SKM-1 treated with dmso at 0.1 percent for 144 hours (cell line): Measurements from ENCODE around the gene BMF.
A peak's percentile ranks its signal among the peaks of the same experiment; 100 is the strongest.
"Not testable (repeated sequence)": the region's sequence is repeated elsewhere in the genome, so short reads cannot be mapped to it uniquely, and the experiment has no call there.

Source experiments
- DNase-seq: peaks from one replicate; lab custom pipeline; 2025; ENCODE audit not compliant: unreplicated experiment; lab: John Stamatoyannopoulos, UW

BMF gene

DNA sequence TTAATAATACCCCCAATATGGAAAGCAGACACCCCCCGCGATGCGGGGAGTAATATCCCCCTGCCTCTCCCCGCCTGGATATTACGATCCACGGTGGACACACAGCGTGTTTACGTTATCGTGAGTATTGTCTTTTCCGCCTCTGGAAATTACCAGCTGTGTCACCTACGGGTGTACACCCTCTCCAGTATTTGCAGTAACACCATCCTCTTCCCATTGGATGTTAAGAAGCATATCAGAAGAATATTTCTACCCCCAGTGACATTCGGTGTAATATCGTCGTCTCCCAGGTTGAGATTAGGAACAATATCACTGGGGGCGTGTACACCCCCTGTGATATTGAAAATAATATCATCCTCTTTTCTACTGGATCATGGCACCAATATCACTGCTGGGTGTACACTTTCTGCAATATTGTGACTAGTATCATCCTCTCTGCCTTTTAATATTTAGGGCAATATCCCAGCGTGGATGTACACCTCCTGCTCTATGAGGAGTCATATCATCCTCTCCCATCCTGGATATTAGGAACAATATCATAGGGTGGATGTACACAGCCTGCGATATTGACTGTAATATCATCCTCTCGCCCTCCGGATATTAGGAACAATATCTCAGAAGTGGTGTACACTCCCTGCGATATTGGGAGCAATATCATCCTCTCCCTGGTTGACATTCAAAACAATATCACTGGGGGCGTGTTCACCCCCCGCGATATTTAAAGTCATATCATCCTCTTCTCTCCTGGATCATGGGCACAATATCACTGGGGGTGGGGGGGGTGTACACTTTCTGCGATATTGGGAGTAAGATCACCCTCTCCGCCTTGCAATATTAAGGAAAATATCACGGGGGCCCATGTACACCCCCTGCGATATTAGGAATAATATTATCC is 20.3 kb upstream of the BMF start:
- DNase-seq, result no peak

DNA sequence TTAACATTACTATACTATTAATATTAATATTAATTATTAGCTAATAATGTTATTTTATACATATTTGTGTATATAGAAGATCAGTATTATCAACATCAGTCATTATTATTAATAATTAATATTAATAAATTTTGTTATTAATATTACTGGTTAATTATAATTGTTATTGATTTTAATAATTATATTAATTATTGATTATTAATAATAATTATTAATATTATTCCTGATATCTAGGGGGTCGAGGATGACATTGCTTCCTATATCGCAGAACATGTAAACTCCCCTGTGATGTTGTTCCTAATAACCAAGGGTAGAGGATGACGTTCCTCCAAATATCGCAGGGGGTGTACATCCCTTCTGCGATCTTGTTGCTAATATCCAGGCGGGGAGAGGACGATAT is 17.3 kb upstream of the BMF start:
- DNase-seq, result no peak

DNA sequence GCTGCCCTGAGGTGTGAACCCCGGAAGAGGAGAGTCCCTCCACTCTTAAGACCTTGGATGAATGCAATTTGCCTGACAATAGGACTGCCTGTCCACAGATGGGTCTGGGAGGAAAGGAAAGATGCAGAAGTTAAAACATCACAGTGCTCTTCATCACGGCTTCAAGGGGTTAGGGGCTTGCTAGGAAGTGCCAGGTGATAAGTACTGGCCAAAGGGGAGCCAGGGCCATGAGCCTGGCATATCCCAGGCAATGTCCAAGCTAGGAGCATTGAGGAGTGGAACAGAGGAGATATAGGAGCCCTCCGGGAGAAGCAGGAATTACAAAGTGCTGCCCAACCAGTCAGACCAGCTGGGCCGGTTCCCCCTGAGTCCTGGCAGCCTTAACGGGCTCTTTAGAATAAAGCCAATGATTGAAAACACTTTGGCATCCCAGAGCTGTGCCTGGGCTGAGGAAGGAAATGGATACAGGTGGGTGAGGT is 16.2 kb upstream of the BMF start:
- not testable (repeated sequence) for DNase-seq

DNA sequence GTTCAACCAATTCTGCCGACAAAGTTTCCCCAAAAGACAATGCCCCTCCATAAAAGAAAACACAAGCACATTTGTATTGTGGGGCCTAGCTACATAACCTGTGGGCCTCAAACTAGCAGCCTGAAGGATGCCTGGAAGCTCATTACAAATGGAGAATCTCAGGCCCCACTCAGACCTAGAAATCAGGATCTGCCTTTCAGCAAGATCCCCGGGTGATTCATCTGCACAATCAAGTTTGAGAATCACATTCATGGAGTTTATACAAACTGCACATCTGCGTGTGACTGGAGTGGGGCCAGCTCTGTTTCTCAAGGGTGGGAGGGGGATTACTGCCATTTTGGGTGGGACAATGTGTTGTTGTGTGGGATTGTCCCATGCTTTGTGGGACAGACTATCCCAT is 15.7 kb upstream of the BMF start:
- not testable (repeated sequence) for DNase-seq

DNA sequence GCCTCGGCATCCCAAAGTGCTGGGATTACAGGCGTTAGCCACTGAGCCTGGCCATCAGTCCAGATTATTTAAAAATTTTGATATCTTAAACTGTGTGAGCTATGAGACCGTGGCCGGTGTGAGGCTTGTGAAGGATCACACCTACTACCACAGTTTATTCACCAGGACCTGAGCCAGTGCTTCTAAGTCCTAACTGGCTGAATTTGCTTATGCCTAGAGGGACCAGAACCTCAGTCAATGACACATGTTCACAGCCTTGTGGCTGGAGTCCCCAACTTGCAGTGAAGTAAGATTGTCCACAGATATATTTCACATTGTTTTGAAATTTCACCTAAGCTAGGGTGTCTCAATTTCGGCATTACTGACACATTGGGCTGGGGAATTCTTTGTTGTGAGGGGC is 15.2 kb upstream of the BMF start:
- DNase-seq, result not testable (repeated sequence)

DNA sequence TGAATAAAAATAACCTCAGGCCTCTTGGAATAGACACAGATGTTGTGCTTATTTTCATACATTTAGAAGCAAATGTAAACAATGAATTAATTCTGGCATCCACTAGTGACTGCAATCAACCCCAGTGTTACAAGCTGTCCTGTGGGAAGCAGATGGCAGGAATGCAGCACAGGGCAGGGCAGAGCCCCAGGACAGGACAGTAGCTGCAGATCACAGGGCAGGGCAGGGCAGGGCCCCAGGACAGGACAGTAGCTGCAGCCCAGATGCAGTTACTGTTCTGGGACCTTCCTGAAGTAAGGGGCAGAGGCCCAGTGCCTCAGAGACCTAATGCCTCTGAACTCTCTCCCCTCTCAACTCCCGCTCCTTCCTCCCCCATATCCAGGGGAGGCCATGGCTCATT is 14.3 kb upstream of the BMF start:
- not testable (repeated sequence) for DNase-seq

DNA sequence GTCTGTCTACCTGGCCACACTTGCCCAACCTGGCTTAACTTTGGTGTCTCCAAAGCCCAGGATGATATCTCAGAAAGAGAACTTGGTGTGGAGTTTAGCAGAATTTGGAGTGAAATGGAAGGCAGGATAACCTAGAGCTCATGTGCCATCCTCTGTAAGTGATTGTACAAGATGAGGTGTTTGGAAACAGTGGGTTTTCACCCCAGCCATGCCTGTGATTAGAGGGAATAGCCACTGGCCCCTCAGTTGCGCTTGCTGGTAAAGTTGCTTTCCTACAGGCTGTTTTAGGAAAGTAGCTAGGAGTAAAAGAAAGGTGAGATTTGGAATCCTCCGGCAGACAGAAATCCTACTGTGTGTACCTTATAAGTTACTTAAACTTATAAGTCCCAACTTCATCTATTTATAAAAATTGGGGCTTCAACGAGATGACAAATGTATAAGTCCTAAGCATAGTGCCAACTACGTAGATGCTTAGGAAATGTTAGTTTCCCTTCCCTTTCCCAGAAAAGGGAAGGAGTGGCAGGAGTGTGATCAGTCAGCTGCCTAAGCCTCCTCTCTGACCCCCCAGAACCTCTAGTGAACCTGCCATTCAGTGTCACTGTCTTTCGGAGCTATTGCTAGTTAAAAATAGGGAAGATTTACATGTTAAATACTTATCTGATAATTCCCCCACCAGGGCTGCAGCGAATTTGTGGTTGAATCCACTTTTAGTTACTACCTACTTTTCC is 13.4 kb upstream of the BMF start:
- no peak for DNase-seq

DNA sequence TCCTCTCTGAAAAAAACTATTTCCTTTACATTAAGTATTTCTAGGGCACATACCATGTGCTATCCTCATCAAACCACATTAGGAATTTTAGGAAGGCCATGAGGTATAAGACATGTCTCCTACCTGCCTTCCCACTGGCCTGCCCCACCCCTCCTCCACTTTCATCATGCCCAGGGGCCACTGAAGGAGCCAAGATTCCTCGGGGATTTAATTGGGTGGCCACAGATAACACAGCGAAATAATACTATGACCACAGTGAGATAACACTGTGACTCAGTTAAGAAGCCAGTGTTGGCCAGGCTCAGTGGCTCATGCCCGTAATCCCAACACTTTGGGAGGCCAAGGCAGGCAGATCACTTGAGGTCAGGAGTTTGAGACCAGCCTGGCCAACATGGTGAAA is 9.8 kb upstream of the BMF start:
- no peak for DNase-seq

DNA sequence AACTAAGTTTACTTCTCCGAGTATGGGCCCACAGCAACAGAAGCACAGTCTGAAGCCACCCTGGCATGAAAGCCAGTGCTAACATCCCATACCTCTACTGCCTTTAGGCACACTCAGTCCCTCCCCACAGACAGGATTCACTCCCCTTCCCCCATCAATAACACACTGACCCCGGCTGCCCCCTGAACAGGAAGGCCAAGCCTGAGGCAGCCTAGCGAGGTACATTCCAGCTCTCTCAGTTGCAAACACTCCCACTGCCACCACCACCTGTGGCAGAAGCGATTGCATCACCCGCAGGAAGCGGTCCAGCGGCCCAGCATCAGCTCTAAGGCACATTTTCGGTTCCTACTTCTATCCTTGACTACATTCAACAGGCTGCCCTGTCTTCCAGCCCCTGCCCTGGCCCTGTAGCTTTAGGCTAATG is 7.0 kb upstream of the BMF start:
- peak; percentile 87 for DNase-seq

DNA sequence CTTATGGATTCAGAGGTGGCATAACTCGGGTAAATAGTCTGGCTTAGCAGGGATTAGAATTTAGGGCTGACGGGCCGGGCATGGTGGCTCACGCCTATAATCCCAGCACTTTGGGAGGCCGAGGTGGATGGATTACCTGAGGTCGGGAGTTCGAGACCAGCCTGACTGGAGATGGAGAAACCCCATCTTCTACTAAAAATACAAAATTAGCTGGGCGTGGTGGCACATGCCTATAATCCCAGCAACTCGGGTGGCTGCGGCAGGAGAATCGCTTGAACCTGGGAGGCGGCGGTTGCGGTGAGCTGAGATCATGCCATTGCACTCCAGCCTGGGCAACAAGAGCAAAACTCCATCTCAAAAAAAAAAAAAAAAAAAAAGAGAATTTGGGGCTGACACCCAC is 6.4 kb upstream of the BMF start:
- not testable (repeated sequence) for DNase-seq

DNA sequence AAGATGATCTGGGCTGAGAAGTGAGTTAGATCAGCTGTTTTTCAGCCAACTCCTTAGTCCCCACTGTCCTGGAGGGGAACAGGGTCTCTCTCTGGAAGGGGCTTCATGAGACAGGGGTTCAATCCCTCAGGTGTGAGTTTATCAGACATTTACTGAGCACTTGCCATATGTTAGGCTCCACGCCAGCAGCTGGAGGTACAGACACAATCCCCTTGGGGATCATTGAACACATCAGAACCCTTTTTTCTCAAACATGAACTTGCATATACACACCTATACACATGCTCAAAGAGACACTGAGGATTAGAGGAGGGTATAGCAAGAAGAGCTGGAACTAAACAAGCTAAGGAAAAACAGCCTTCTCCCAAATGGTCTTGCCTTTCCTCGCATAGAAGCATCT is 5.5 kb upstream of the BMF start:
- no peak for DNase-seq

DNA sequence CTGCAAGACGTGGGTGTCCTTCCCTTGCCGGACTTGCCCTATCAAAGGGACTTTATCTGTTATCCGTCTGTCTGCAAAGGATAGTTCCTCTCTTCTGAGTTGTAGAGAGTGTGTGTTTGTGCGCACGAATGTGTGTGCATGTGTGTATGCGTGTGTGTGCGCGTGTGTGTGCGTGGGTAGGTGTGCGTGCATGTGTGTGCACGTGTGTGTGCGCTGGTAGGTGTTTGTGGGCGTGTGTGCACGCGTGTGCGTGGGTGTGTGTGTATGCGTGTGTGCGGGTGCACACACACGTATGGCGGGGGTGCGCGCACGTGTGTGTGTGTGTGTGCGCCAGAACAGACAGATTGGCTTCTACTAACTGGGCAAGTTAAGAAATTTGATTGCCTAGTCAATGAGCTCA is 4.1 kb upstream of the BMF start:
- no peak for DNase-seq

DNA sequence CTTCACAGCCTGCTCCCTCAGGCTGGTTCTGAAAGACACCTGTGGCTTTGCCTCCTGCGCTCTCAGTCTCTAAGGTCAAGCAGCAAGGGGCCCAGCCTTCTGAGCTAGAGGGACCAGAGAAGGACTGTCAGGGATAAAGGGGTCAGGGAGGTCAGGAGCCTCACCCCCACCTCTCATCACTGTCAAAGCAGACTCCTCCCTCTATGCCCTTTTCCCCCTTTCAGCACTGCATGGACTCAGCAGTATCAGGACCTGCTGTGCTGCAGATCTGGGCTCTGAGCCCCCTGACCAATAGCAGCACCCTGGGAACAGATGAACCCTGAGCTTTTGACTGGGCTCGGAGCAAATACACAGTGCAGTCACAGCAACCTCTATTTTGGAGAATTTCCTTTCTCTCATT is 3.2 kb upstream of the BMF start:
- no peak for DNase-seq

DNA sequence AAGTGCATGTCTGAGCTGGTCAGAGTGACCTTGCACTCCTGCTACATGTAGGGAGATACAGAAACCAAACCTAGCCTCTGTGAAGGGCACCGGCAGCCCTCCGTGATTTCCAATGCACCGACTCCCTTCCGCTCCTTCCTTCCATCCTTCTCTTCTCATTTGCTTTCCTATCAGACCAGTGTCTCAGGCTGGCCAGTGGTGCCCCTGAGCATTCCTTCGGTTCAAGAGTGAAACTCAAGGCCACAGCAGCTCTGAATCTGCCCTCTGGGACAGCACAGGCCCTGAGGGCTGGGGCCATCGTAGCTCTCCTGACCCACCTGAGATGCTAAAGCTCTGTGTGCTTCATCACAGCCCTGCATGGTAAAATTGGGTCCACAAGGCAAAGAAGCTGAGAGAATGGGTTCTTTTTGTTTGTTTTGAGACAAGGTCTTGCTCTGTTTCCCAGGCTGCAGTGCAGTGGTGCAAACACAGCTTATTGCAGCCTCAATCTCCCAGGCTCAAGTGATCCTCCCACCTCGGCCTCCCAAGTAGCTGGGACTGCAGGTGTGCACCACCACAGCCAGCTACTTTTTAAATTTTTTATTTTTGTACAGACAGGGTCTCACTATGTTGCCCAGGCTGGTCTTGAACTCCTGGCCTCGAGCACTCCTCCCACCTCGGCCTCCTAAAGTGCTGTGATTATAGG is 2.3 kb upstream of the BMF start:
- DNase-seq, result no peak

DNA sequence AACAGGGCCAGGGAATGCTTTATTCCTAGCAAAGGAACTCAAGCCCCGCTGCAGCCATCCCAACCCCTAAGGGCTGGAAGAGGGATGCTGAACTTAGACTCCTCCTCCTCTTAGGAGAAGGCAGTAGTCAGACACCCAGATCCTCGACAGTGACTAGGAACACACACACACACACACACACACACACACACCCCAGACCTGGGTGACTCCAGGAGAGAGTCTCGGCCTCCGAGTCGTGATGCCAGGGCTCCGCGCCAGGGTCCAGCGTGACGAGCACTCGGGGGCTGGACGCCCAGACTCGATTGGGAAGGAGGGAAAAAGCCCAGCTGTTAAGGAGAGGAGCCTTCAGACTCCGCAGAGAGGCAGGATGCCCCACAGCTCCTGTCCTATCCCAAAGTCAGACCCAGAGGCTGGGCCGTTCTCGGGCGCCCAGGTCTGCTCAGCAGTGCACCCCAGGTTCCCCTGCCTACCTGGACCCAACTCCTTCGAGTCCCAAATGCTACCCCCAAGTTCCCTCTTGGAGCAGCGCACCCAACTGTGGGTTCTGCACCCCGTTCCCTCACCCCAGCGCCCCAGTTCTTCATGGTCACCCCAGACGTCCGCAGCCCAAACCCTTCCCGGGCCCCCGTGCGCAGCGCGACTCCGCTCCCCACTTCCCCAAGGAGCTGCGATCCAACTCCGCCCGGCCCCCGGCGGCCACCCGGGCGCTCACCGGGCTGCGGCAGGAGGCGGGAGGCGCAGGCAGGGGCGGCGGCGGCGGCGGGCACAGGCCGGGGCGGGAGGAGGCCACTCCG is 421 bp downstream of the BMF start:
- DNase-seq, result no peak

DNA sequence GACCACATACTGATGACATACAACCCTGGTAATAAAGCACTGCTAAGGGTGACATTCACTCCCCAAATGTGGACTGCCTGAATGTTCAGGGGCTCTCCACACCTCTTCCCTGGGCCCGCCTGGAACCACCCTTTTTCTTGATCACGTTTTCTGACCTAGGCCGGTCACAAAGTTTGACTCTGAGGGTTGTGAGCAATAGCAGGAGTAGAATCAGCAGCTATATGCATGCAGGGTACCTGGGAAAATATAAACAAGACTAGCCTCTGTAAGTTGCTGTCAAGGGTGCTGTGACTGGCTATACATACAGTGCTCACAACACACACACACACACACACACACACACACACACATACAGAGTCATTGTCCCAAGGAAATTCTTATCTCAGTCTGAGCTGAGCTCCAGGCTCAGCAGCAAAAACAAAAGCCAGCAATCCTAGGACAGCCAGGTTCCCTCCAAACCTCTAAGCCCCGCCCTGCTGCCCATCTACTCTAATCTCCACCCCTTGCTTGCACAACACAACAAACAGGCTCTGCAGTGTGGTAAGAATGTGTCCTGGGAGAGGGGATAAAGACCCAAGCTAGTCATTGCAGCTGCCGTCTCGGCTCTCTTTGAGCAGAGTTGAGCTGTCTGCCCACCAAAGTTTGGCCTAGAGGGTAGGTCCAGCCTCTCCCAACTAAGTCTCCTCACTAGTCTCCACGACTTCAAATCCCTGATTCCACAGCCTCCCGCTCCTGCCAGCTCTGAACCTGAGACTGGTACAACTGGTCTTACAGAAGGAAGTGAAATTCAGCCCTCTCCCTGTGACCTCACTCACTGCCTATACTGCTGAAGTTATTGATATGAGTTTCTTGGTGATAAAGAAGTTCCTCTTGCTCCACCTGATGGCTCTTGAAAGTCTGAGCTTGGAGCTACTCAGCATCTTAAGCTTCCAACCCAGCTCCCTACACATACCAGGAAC is 2.2 kb downstream of the BMF start:
- peak; percentile 88 for DNase-seq

DNA sequence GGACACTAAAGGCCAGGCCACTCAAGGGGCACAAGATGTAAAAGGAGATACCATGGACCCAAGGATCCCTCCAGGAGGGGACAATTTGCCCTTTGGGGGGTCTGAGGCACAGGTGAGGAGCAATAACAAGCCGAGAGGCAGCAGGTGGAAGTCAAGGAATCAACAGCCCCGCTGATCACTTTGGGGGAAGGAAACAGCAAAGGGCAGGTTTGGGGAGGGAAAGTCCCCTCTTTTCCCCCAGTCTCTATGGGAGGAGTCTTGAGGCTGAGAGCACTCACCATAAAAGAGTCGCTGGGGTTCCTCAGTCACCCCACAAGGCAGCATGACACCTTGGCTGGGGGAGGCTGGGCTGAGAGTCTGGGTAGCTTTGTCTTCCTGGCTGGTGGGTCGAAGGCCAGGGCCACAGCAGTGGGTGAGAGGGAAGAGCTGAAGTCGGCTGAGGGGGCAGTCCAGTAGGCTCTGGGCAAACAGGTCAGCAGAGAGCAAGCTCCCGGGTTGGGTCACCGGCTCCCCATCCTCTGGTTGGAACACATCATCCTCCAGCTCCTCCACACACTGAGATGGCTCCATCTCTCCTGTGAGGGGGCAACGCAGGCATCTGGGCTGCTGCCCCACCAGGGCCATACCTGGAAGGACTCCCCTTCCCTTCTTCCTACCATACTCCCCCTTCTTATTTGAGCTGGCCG is 3.0 kb downstream of the BMF start:
- DNase-seq, result no peak

DNA sequence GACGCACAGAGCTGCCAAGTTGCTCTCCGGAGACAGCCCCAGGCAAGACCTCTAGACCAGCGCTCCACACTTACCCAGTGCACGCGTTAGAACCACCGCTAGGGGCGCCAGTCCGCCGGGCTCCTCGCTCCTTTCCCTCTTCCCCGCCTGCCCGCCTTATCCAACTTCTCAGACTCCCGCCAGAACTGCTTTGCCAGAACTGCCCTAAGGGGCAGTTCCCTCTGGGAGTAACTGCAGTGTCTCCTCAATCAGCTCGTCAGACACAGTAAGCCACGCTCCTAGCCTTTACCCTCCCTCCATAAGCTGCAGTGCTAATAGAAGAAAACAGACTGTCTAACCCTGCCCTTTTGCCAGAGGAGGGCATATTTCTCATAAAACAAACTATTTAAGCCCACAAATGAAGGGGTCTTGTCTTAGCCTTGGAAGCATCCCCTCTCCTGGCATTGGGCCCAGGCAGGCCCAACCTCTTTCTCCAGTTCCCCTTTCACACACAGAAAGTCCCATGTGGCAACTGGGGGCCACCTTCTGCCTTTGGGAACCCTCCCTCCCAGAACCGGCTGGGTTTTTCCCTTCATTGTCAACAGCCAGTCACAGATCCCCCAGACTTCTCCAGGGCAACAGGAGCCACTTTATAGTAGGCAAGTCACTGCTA is 3.7 kb downstream of the BMF start:
- peak; percentile 72 for DNase-seq
